CD4-positive, alpha-beta T cell (primary cell): ENCODE results near the gene BBOF1. TPM values are rescaled to one million over a fixed set of nuclear protein-coding genes. Genes with fewer than 3 reads are reported as not detected.

Source experiments
- ATAC-seq: fragments of 200-7000 bp; cut with Tn5 transposase; one replicate; pipeline ENCODE4 v1.10.0; 2022; ENCODE audit warnings: mild to moderate bottlenecking; ENCODE audit not compliant: poor library complexity
- CTCF ChIA-PET: fragments of 350-600 bp; sonication (Branson Sonifier 250); formaldehyde crosslinking; loops from one replicate; lab custom pipeline; 2021; ENCODE audit warnings: antibody characterized with exemption, inconsistent platforms; lab: Charles Lee
- POLR2A ChIA-PET: fragments of 350-600 bp; sonication (Branson Sonifier 250); formaldehyde crosslinking; loops from one replicate; lab custom pipeline; 2021; ENCODE audit warnings: antibody characterized with exemption, inconsistent platforms; lab: Charles Lee
- DNase-seq, 14 experiments: peaks; one replicate each; pipeline ENCODE4 v3.0.0-alpha.2; 2013 to 2020; ENCODE audit warnings: mixed read lengths in 2 of 14
- H3K27ac ChIP-seq, 2 donors: one replicate each; pipeline versions ENCODE4 v1.5.1 to v1.7.0; 2013; ENCODE audit warnings: low read length in 2 of 2, low read depth in 1 of 2, mild to moderate bottlenecking in 1 of 2
- H3K27me3 ChIP-seq, 2 experiments: 1 replicate in 1 of 2; 2 replicates in 1 of 2; pipeline versions ENCODE4 v1.6.1 to v1.7.0; 2013; ENCODE audit warnings: low read length in 2 of 2, control low read depth in 1 of 2, mild to moderate bottlenecking in 1 of 2, moderate library complexity in 1 of 2; ENCODE audit not compliant: insufficient read depth in 2 of 2, control insufficient read depth in 1 of 2
- H3K36me3 ChIP-seq: one replicate; pipeline ENCODE4 v1.6.1; 2013; ENCODE audit warnings: low read length, control low read depth; ENCODE audit not compliant: insufficient read depth
- H3K4me1 ChIP-seq: one replicate; pipeline ENCODE4 v1.6.1; 2013; ENCODE audit warnings: low read length, control low read depth; ENCODE audit not compliant: insufficient read depth
- H3K4me3 ChIP-seq: one replicate; pipeline ENCODE4 v1.5.1; 2013; ENCODE audit warnings: mild to moderate bottlenecking, low read length, moderate library complexity
- H3K9me3 ChIP-seq, 2 experiments: 1 replicate in 1 of 2; 2 replicates in 1 of 2; pipeline versions ENCODE4 v1.6.1 to v1.7.0; 2013; ENCODE audit warnings: low read length in 2 of 2, mild to moderate bottlenecking in 2 of 2, control low read depth in 1 of 2, moderate library complexity in 1 of 2; ENCODE audit not compliant: control insufficient read depth in 1 of 2, insufficient read depth in 1 of 2
- H3K27ac Mint-ChIP-seq: one replicate; pipeline ENCODE4 v1.8.0; 2020; ENCODE audit warnings: mixed read lengths
- H3K27me3 Mint-ChIP-seq: one replicate; pipeline ENCODE4 v1.8.0; 2021; ENCODE audit warnings: mixed read lengths
- H3K36me3 Mint-ChIP-seq: one replicate; pipeline ENCODE4 v1.8.0; 2021; ENCODE audit warnings: low read depth, mixed read lengths
- H3K4me1 Mint-ChIP-seq: one replicate; pipeline ENCODE4 v1.8.0; 2021; ENCODE audit warnings: low read depth, mixed read lengths
- H3K4me3 Mint-ChIP-seq: one replicate; pipeline ENCODE4 v1.8.0; 2020; ENCODE audit warnings: mild to moderate bottlenecking, mixed read lengths
- H3K9me3 Mint-ChIP-seq: one replicate; pipeline ENCODE4 v1.8.0; 2020; ENCODE audit warnings: mixed read lengths
- intact Hi-C, 2 experiments: fragments of 100-400 bp; cut with DNase I in 1 of 2; cut with micrococcal nuclease in 1 of 2; formaldehyde crosslinking; loops; one replicate each; pipeline versions ENCODE4 v1.15.1 to v1.9.0; 2023 to 2025; cut with DNase I, micrococcal nuclease
- total RNA-seq, 174 experiments: library from RNA in 2 of 174; stranded (reverse) in 2 of 174; gene quantifications; one replicate each; pipeline ENCODE4 v1.2.3 and lab custom pipeline; 2021 to 2026
- TF ChIP-seq, protein P1 (sequence below): fragments of 200-600 bp; IDR thresholded peaks from one replicate; pipeline ENCODE4 v1.8.0; 2022; ENCODE audit warnings: antibody characterized with exemption, mild to moderate bottlenecking

Gene BBOF1
- total RNA-seq, 2 experiments from 2014 or later = 1.8 to 2.4 TPM

DNA sequence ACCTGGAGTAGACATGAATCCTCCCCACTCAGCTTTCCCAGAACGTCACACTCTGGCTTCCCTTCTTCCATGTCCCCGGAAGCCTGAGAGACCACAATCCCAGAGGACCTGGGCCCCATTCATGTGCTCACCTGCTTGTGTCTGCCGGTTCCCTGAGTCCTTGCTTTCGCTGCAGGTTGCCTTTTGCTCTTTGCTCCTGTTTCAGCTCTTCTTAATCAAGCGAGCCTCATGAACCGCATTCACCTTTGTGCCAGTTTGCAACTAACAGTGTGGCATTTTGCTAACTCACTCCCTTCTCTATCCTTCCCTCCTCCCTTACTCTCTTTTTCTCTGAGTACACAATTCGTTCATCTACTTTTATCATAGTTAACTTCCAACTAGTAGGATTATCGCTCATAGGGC, 23.2 kb upstream of the BBOF1 start:
- CTCF ChIA-PET = no interaction called here
- POLR2A ChIA-PET = no interaction called here
- no peak overlapping the region for H3K4me3 Mint-ChIP-seq
- no peak overlapping the region for H3K27ac Mint-ChIP-seq
- H3K27ac ChIP-seq = no peak overlapping the region
- H3K27me3 Mint-ChIP-seq = no peaks in the 10 kb centered on the region
- TF ChIP-seq, protein P1, sequence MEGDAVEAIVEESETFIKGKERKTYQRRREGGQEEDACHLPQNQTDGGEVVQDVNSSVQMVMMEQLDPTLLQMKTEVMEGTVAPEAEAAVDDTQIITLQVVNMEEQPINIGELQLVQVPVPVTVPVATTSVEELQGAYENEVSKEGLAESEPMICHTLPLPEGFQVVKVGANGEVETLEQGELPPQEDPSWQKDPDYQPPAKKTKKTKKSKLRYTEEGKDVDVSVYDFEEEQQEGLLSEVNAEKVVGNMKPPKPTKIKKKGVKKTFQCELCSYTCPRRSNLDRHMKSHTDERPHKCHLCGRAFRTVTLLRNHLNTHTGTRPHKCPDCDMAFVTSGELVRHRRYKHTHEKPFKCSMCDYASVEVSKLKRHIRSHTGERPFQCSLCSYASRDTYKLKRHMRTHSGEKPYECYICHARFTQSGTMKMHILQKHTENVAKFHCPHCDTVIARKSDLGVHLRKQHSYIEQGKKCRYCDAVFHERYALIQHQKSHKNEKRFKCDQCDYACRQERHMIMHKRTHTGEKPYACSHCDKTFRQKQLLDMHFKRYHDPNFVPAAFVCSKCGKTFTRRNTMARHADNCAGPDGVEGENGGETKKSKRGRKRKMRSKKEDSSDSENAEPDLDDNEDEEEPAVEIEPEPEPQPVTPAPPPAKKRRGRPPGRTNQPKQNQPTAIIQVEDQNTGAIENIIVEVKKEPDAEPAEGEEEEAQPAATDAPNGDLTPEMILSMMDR = no peak
- H3K4me1 Mint-ChIP-seq = no peaks in the 10 kb centered on the region
- intact Hi-C loops = no loop called here
- ATAC-seq (no peak), DNase-seq (no peak)
- no peaks in the 10 kb centered on the region for H3K27me3 ChIP-seq
- no peaks in the 10 kb centered on the region for H3K9me3 ChIP-seq
- no peak overlapping the region for H3K4me3 ChIP-seq
- no peaks in the 10 kb centered on the region for H3K9me3 Mint-ChIP-seq
- peaks cover 21% of the 10 kb centered on the region for H3K36me3 Mint-ChIP-seq
- H3K36me3 ChIP-seq = no peaks in the 10 kb centered on the region
- no peaks in the 10 kb centered on the region for H3K4me1 ChIP-seq

DNA sequence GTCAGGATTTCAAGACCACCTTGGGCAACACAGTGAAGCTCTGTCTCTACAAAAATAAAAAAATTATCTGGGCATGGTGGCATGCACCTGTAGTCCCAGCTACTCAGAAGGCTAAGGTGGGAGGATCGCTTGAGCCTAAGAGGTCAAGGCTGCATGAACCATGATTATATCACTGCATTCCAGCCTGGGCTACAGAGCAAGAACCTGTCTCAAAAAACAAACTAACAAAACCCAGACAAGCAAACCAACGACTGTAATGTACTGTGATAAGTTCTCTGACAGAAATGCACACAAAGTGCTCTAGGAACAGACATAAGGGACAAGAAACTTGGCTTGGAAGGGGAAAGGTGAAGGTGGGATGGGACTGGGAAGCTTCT, 22.4 kb upstream of the BBOF1 start:
- Mint-ChIP-seq H3K9me3 (no peaks in the 10 kb centered on the region), H3K27ac (no peak overlapping the region), H3K4me1 (no peaks in the 10 kb centered on the region), H3K36me3 (peaks cover 21% of the 10 kb centered on the region), H3K27me3 (no peaks in the 10 kb centered on the region), H3K4me3 (no peak overlapping the region)
- Histone ChIP-seq H3K27me3 (no peaks in the 10 kb centered on the region), H3K36me3 (no peaks in the 10 kb centered on the region), H3K4me3 (no peak overlapping the region), H3K9me3 (no peaks in the 10 kb centered on the region), H3K27ac (no peak overlapping the region), H3K4me1 (no peaks in the 10 kb centered on the region)
- POLR2A ChIA-PET = no interaction called here
- DNase-seq (no peak), ATAC-seq (no peak)
- intact Hi-C loops = no loop called here
- CTCF ChIA-PET = no interaction called here
- TF ChIP-seq, protein P1 = no peak

DNA sequence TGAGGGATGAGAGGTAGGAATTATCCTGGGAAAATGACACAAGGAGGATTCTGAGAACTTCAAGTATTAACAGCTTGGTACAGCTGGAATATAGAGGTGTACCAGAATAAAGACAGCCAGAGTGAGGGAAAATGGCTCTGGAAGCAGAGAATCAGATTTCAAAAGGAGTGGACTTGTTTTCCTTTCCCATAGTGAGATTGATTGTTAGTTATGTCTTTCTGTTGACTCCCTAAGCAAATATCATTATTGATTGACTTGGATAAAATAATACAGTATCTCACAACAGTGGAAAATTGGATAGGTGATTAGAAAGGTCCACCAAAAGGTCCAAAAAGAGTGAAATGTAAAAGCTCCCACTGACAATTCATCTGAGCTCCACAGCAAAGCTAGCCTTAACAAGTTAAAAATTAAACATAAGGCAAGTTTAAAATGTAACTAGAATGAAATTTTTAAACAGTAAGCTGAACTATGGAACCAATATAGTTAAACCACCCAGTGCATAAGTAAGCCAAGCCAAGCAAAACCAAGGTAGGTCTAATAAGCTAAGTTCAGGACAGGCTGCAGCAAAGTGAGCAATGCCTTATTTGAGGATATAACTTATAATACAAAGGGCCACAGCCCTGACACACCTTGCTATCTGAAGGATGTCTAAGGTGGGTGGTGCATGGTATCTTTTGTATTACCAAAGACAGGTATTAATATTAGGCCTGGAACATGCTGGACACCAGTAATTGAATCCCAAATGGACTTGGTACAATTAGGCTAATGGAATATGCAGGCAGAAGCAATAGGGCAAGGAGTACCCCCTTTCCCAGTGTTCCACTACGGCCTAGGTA, 21.8 kb upstream of the BBOF1 start:
- H3K9me3 Mint-ChIP-seq = no peaks in the 10 kb centered on the region
- H3K27me3 Mint-ChIP-seq = no peaks in the 10 kb centered on the region
- ATAC-seq (no peak), DNase-seq (no peak)
- Histone ChIP-seq H3K27me3 (no peaks in the 10 kb centered on the region), H3K36me3 (no peaks in the 10 kb centered on the region), H3K9me3 (no peaks in the 10 kb centered on the region), H3K4me3 (no peak overlapping the region), H3K4me1 (no peaks in the 10 kb centered on the region), H3K27ac (no peak overlapping the region)
- H3K36me3 Mint-ChIP-seq = peaks cover 17% of the 10 kb centered on the region
- POLR2A ChIA-PET = no interaction called here
- CTCF ChIA-PET = no interaction called here
- H3K4me1 Mint-ChIP-seq = no peaks in the 10 kb centered on the region
- TF ChIP-seq, protein P1 = no peak
- H3K4me3 Mint-ChIP-seq = no peak overlapping the region
- no peak overlapping the region for H3K27ac Mint-ChIP-seq
- intact Hi-C loops = no loop called here
